Right lobe of liver (tissue), 6 donors: ENCODE results near the gene ELP2. TPM values are rescaled to one million over a fixed set of nuclear protein-coding genes. Genes with fewer than 3 reads are reported as not detected.
A peak's percentile ranks its signal among the peaks of the same experiment; 100 is the strongest.

ENCODE experiments used
- ATAC-seq, 4 donors: fragments of 200-7000 bp; cut with Tn5 transposase; one replicate each; pipeline ENCODE4 v1.9.1; 2020; ENCODE audit warnings: mild to moderate bottlenecking in 4 of 4, moderate library complexity in 4 of 4
- DNase-seq, 3 donors: peaks; one replicate each; pipeline ENCODE4 v3.0.0-alpha.2; 2020
- H3K27ac ChIP-seq, 3 donors: fragments of 200-600 bp; one replicate each; pipeline ENCODE4 v1.8.0; 2022
- H3K27me3 ChIP-seq, 2 donors: fragments of 200-600 bp; one replicate each; pipeline ENCODE4 v1.8.0; 2022
- H3K36me3 ChIP-seq, 4 donors: fragments of 200-600 bp; sonication (generic) in 1 of 4; one replicate each; pipeline versions ENCODE4 v1.5.1 to v1.8.0; 2017 to 2022; ENCODE audit warnings: control low read depth in 1 of 4
- H3K4me1 ChIP-seq, 4 donors: fragments of 200-600 bp; sonication (generic) in 1 of 4; one replicate each; pipeline versions ENCODE4 v1.5.1 to v1.8.0; 2017 to 2022; ENCODE audit warnings: control low read depth in 1 of 4
- H3K4me3 ChIP-seq, 3 donors: fragments of 200-600 bp; one replicate each; pipeline ENCODE4 v1.8.0; 2022
- H3K9me3 ChIP-seq, 4 donors: fragments of 200-600 bp; sonication (generic) in 1 of 4; one replicate each; pipeline versions ENCODE4 v1.5.1 to v1.8.0; 2017 to 2022; ENCODE audit warnings: control low read depth in 1 of 4
- CTCF ChIP-seq, 4 donors: fragments of 200-600 bp in 3 of 4; fragments of 450-650 bp in 1 of 4; IDR thresholded peaks; one replicate each; pipeline versions ENCODE4 v1.5.1 to v1.8.0; 2016 to 2022; ENCODE audit warnings: antibody characterized with exemption in 4 of 4, mild to moderate bottlenecking in 2 of 4
- POLR2A ChIP-seq: fragments of 450-650 bp; IDR thresholded peaks from one replicate; pipeline ENCODE4 v1.6.1; 2017; ENCODE audit warnings: antibody characterized with exemption, mild to moderate bottlenecking
- WGBS: methylation state at CpG from one replicate; pipeline ENCODE4 v1.1.6; 2018; ENCODE audit warnings: low coverage, low lambda C conversion rate; ENCODE audit not compliant: insufficient coverage; ENCODE audit errors: missing lambda C conversion rate; 5-methylcytosine and 5-hydroxymethylcytosine counted together
- intact Hi-C, 2 donors: fragments of 100-400 bp; cut with DNase I; formaldehyde crosslinking; loops; one replicate each; pipeline versions ENCODE4 v1.11.2 to v1.14.1; 2022
- total RNA-seq, 6 experiments: library from RNA; depleted of rRNA in 2 of 6; stranded (reverse); fragments of >200 nt in 2 of 6; fragmentation: NEBNext Ultra II Directional in 3 of 6; extraction: Animal tissue kit (Norgen Biotek cat#: 25700) in 3 of 6; gene quantifications; one replicate each; pipeline versions ENCODE4 v1.1.0 to v1.2.4, GENCODE V29; 2016 to 2023
- donor health status: DM: no; HTN: yes; CAD: no.
- donor health status: DM: no; HTN: no; CAD: no.
- donor health status: DM: no; HTN: no; CAD: no.
- donor health status: DM: no; HTN: yes; CAD: no.
- donor health status: DM: no; HTN: yes; CAD: no.

Gene ELP2
- total RNA-seq, 6 experiments from 2014 or later: 26.9 to 58.7 (median 50.3) TPM

- DNase-seq (no peak), ATAC-seq (no peak)
- 62% methylated on average over 9 of the region's 9 CpGs for WGBS
- Histone ChIP-seq H3K9me3 (no peaks in the 10 kb centered on the region), H3K36me3 (peaks cover 0 to 19% (median 4%) of the 10 kb centered on the region in 4 donors), H3K27ac (peak overlapping the region in 2 of 3 donors; percentile 96 to 99), H3K27me3 (no peaks in the 10 kb centered on the region), H3K4me1 (peaks cover 0 to 24% (median 6%) of the 10 kb centered on the region in 4 donors), H3K4me3 (peak overlapping the region in 2 of 3 donors; percentile 65 to 75)
- TF ChIP-seq CTCF (IDR thresholded peaks at IDR 0.05): no peak
- TF ChIP-seq POLR2A: no peak
- intact Hi-C loops: no loop called here
Observed at GRCh38 chr18:36131692-36132483, 2.2 kb downstream of the ELP2 start.

GRCh38 chr18:36132756-36133155 is 3.1 kb downstream of the ELP2 start:
- peaks cover 0 to 24% (median 6%) of the 10 kb centered on the region in 4 donors for H3K4me1 ChIP-seq
- WGBS: 82% methylated on average over 3 of the region's 3 CpGs
- intact Hi-C loops: no loop called here
- TF ChIP-seq CTCF (IDR thresholded peaks at IDR 0.05) (no peak), POLR2A (no peak)
- no peak overlapping the region for H3K4me3 ChIP-seq
- no peaks in the 10 kb centered on the region for H3K9me3 ChIP-seq
- H3K27me3 ChIP-seq: no peaks in the 10 kb centered on the region
- H3K27ac ChIP-seq: no peak overlapping the region
- H3K36me3 ChIP-seq: peaks cover 0 to 23% (median 4%) of the 10 kb centered on the region in 4 donors
- DNase-seq (no peak), ATAC-seq (no peak)

GRCh38 chr18:36135264-36135663 is 5.6 kb downstream of the ELP2 start:
- Histone ChIP-seq H3K27me3 (no peaks in the 10 kb centered on the region), H3K27ac (peak overlapping the region in 1 of 3 donors; percentile 7), H3K4me3 (no peak overlapping the region), H3K4me1 (peaks cover 0 to 15% (median 2%) of the 10 kb centered on the region in 4 donors), H3K36me3 (peaks cover 0 to 44% (median 12%) of the 10 kb centered on the region in 4 donors), H3K9me3 (no peaks in the 10 kb centered on the region)
- TF ChIP-seq POLR2A (no peak), CTCF (IDR thresholded peaks at IDR 0.05) (no peak)
- intact Hi-C loops: no loop called here
- peak in 1 of 4 donors; percentile 51 for ATAC-seq
- WGBS: 64% methylated on average over 1 of the region's 1 CpG
- no peak for DNase-seq

- no peaks in the 10 kb centered on the region for H3K27me3 ChIP-seq
- DNase-seq: no peak
- 93% methylated on average over 4 of the region's 5 CpGs for WGBS
- peaks cover 0 to 75% (median 24%) of the 10 kb centered on the region in 4 donors for H3K36me3 ChIP-seq
- H3K4me1 ChIP-seq: no peaks in the 10 kb centered on the region
- H3K9me3 ChIP-seq: no peaks in the 10 kb centered on the region
- intact Hi-C loops: no loop called here
- TF ChIP-seq CTCF (IDR thresholded peaks at IDR 0.05): no peak
- no peak for TF ChIP-seq POLR2A
- no peak for ATAC-seq
- H3K4me3 ChIP-seq: no peak overlapping the region
- H3K27ac ChIP-seq: no peak overlapping the region
Observed at GRCh38 chr18:36139245-36139644, 9.5 kb downstream of the ELP2 start.
